IMR-90 (cell line): ENCODE measurements around the gene BCL2. TPM values are rescaled to one million over a fixed set of nuclear protein-coding genes. Genes with fewer than 3 reads are reported as not detected.
"Not testable (repeated sequence)": the region's sequence is repeated elsewhere in the genome, so short reads cannot be mapped to it uniquely, and the experiment has no call there.

Source experiments
- ATAC-seq: fragments of 200-7000 bp; cut with Tn5 transposase; 2 replicates; pipeline ENCODE4 v1.9.1; 2020; ENCODE audit warnings: low read depth, mild to moderate bottlenecking, moderate library complexity
- BruUV-seq: library from RNA; stranded (reverse); fragments of 400-500 nt; replicated peaks from 2 replicates; lab custom pipeline; 2021; lab: Mats Ljungman, UMichigan
- CTCF ChIA-PET: fragments of 300-600 bp; formaldehyde crosslinking; extraction: SDS; loops from one replicate; lab custom pipeline; 2021; ENCODE audit warnings: antibody characterized with exemption; lab: Yijun Ruan, JAX
- POLR2A ChIA-PET: fragments of 300-600 bp; sonication (Branson Sonifier 250); formaldehyde crosslinking; loops from one replicate; lab custom pipeline; 2022; ENCODE audit warnings: antibody characterized with exemption; ENCODE audit not compliant: unreplicated experiment; lab: Charles Lee
- DNase-seq: peaks from one replicate; pipeline ENCODE4 v3.0.0; 2013
- H2AFZ ChIP-seq: replicated peaks from 2 replicates; pipeline ENCODE3; 2013; ENCODE audit warnings: low read length, mild to moderate bottlenecking; ENCODE audit not compliant: poor library complexity
- H2AK5ac ChIP-seq: 2 replicates; pipeline ENCODE4 v1.6.1; 2013; ENCODE audit warnings: low read depth, low read length, inconsistent platforms
- H2AK9ac ChIP-seq: replicated peaks from 2 replicates; pipeline ENCODE3; 2013; ENCODE audit warnings: mild to moderate bottlenecking, low read depth, low read length, moderate library complexity; ENCODE audit not compliant: poor library complexity
- H2BK120ac ChIP-seq: 2 replicates; pipeline ENCODE4 v1.6.1; 2013; ENCODE audit warnings: low read depth, low read length, inconsistent platforms
- H2BK15ac ChIP-seq: 3 replicates; pipeline ENCODE4 v1.6.1; 2013; ENCODE audit warnings: low read depth, low read length, inconsistent platforms
- H2BK20ac ChIP-seq: 2 replicates; pipeline ENCODE4 v1.6.1; 2013; ENCODE audit warnings: low read depth, mild to moderate bottlenecking, inconsistent platforms, low read length, moderate library complexity
- H2BK5ac ChIP-seq: 2 replicates; pipeline ENCODE4 v1.6.1; 2013; ENCODE audit warnings: mild to moderate bottlenecking, low read depth, low read length, inconsistent platforms; ENCODE audit not compliant: poor library complexity, severe bottlenecking
- H3K14ac ChIP-seq: replicated peaks from 2 replicates; pipeline ENCODE4 v1.6.1; 2013; ENCODE audit warnings: low read depth, low read length, inconsistent platforms
- H3K18ac ChIP-seq: 2 replicates; pipeline ENCODE4 v1.6.1; 2013; ENCODE audit warnings: low read depth, low read length, control low read depth
- H3K23ac ChIP-seq: 2 replicates; pipeline ENCODE4 v1.6.1; 2013; ENCODE audit warnings: low read depth, low read length, inconsistent platforms
- H3K27ac ChIP-seq: 2 replicates; pipeline ENCODE4 v1.5.1; 2013; ENCODE audit warnings: mild to moderate bottlenecking, control low read depth, low read length; ENCODE audit not compliant: insufficient read depth
- H3K27me3 ChIP-seq: 2 replicates; pipeline ENCODE4 v1.6.1; 2013; ENCODE audit warnings: low read length; ENCODE audit not compliant: control insufficient read depth, insufficient read depth
- H3K36me3 ChIP-seq: 2 replicates; pipeline ENCODE4 v1.6.1; 2013; ENCODE audit warnings: low read length, mixed read lengths; ENCODE audit not compliant: control insufficient read depth, insufficient read depth
- H3K4ac ChIP-seq: 2 replicates; pipeline ENCODE4 v1.6.1; 2013; ENCODE audit warnings: low read depth, low read length, inconsistent platforms
- H3K4me1 ChIP-seq: 2 replicates; pipeline ENCODE4 v1.6.1; 2013; ENCODE audit warnings: low read length, mixed read lengths; ENCODE audit not compliant: control insufficient read depth, insufficient read depth
- H3K4me2 ChIP-seq: 2 replicates; pipeline ENCODE4 v1.6.1; 2013; ENCODE audit warnings: low read depth, mild to moderate bottlenecking, control low read depth, low read length, moderate library complexity
- H3K4me3 ChIP-seq: 2 replicates; pipeline ENCODE4 v1.5.1; 2013; ENCODE audit warnings: low read depth, mild to moderate bottlenecking, control low read depth, low read length, moderate library complexity; ENCODE audit not compliant: insufficient read depth
- H3K56ac ChIP-seq: 2 replicates; pipeline ENCODE4 v1.6.1; 2013; ENCODE audit warnings: low read length, inconsistent platforms; ENCODE audit not compliant: insufficient read depth; ENCODE audit errors: extremely low read depth
- H3K79me1 ChIP-seq, 2 experiments: 2 replicates each; pipeline ENCODE4 v1.6.1; 2013; ENCODE audit warnings: low read length in 2 of 2, inconsistent platforms in 1 of 2, low read depth in 1 of 2
- H3K9ac ChIP-seq: 2 replicates; pipeline ENCODE4 v1.6.1; 2013; ENCODE audit warnings: low read depth, low read length, control low read depth
- H3K9me1 ChIP-seq: 2 replicates; pipeline ENCODE4 v1.6.1; 2013; ENCODE audit warnings: low read length, inconsistent platforms; ENCODE audit not compliant: insufficient read depth
- H3K9me3 ChIP-seq: 2 replicates; pipeline ENCODE4 v1.6.1; 2013; ENCODE audit warnings: low read length; ENCODE audit not compliant: control insufficient read depth, insufficient read depth
- H4K20me1 ChIP-seq: 2 replicates; pipeline ENCODE4 v1.6.1; 2013; ENCODE audit warnings: low read length, inconsistent platforms; ENCODE audit not compliant: insufficient read depth
- H4K5ac ChIP-seq: 2 replicates; pipeline ENCODE4 v1.6.1; 2013; ENCODE audit warnings: mild to moderate bottlenecking, low read depth, low read length, control low read depth
- H4K8ac ChIP-seq, 2 experiments: 2 replicates each; pipeline ENCODE4 v1.6.1; 2013; ENCODE audit warnings: low read depth in 2 of 2, low read length in 2 of 2, control low read depth in 1 of 2, inconsistent platforms in 1 of 2
- H4K91ac ChIP-seq: 2 replicates; pipeline ENCODE4 v1.6.1; 2013; ENCODE audit warnings: low read depth, low read length, inconsistent platforms; ENCODE audit not compliant: insufficient read depth
- WGBS, 2 experiments: methylation state at CpG; one replicate each; pipeline versions ENCODE4 v1.1.5 to v1.1.7; 2013; ENCODE audit warnings: missing lambda C conversion rate in 2 of 2; ENCODE audit not compliant: insufficient read length in 1 of 2; ENCODE audit errors: extremely low coverage in 2 of 2; 5-methylcytosine and 5-hydroxymethylcytosine counted together
- dilution Hi-C: fragments of 300-500 bp; cut with HindIII; formaldehyde crosslinking; loops from one replicate; pipeline ENCODE4 v1.14.3; 2018; ENCODE audit warnings: low sequenced_read_pairs; ENCODE audit not compliant: unreplicated experiment
- in situ Hi-C: fragments of 300-500 bp; cut with MboI; formaldehyde crosslinking; loops from 3 replicates; pipeline ENCODE4 v1.14.3; 2019; ENCODE audit warnings: low sequenced_read_pairs, inconsistent platforms, mixed read lengths
- intact Hi-C: fragments of 100-400 bp; cut with micrococcal nuclease; formaldehyde crosslinking; loops from 2 replicates; pipeline ENCODE4 v1.10.0; 2022
- polyA plus RNA-seq, 3 experiments: library from polyadenylated mRNA; depleted of rRNA; stranded (reverse); fragments of >200 nt; gene quantifications; 2 replicates each; pipeline ENCODE4 v1.2.3, GENCODE V29; 2012; ENCODE audit warnings: low replicate concordance in 1 of 3
- total RNA-seq: library from RNA; depleted of rRNA; stranded (reverse); fragments of >200 nt; gene quantifications from 2 replicates; pipeline ENCODE4 v1.2.3, GENCODE V29; 2012

Gene BCL2
- total and polyA plus RNA-seq, 2 of the 4 experiments (the other 2 are of a cell fraction): 0.24 to 0.54 TPM

- BruUV-seq, H3K27me3 ChIP-seq, dilution Hi-C loops, H2BK5ac ChIP-seq, H2AK5ac ChIP-seq, H3K56ac ChIP-seq, H3K4me1 ChIP-seq, H4K20me1 ChIP-seq, in situ Hi-C loops, H4K91ac ChIP-seq, H3K27ac ChIP-seq, H3K18ac ChIP-seq, H4K5ac ChIP-seq, H2AFZ ChIP-seq, H2BK15ac ChIP-seq, intact Hi-C loops, H3K4ac ChIP-seq, H3K23ac ChIP-seq, H3K9me3 ChIP-seq, CTCF ChIA-PET, ATAC-seq, H2BK120ac ChIP-seq, H3K4me2 ChIP-seq, H3K14ac ChIP-seq, H3K79me1 ChIP-seq, H3K9ac ChIP-seq, H2AK9ac ChIP-seq, DNase-seq, POLR2A ChIA-PET, H3K36me3 ChIP-seq, H4K8ac ChIP-seq, H2BK20ac ChIP-seq, H3K4me3 ChIP-seq: not testable (repeated sequence)
- no CpG with 5 or more reads among the region's 3 CpGs for WGBS, 2 experiments
- peaks cover 16% of the 10 kb centered on the region; the same call in 1 of the 2 replicates for H3K9me1 ChIP-seq
Observed at GRCh38 chr18:63201456-63201855, 118.1 kb downstream of the BCL2 start.
